ENCODE measurements around the gene TRIM37.

Gene TRIM37

DNA sequence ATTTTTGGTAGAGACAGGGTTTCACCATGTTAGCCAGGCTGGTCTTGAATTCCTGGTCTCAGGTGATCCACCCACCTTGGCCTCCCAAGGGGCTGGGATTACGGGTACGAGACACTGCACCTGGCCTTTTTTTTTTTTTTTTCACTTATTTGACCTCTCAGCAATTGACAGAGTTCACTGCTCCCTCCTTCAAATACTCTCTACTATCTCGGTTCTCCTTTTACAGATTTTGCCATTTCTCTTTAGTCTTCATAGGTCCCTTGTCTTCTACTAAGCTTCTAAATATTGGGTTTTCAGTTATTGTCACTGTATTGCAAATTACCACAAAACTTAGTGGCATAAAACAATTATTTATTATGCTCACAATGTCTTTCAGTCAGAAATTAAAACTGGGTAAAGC lies 159.3 kb downstream of the TRIM37 start:
- no peak for DNase-seq (ENCODE audit: low read depth, low spot score)

GRCh38 chr17:58944166-58944565 lies 162.5 kb downstream of the TRIM37 start:
- DNase-seq (ENCODE audit: low read depth, low spot score) = no peak

DNA sequence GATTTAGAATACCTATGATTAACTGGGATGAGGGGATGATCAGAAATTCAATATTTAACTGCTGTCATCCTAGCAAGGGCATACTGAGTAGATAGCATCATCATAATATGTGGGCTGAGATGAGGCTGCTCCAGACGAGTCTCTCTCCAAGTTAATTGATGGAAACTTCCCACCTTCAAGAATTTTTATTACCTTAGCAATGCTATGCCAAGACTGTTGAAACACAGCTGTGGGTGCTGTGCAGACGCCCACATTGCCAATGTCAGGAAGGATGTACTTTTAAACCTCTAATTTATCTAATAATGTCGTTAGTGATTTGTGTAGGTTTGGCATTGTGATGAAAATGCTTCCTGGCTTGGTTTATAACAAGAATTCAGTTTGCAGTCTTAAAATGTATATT lies 170.4 kb downstream of the TRIM37 start:
- DNase-seq (ENCODE audit: low read depth, low spot score) = no peak

DNA sequence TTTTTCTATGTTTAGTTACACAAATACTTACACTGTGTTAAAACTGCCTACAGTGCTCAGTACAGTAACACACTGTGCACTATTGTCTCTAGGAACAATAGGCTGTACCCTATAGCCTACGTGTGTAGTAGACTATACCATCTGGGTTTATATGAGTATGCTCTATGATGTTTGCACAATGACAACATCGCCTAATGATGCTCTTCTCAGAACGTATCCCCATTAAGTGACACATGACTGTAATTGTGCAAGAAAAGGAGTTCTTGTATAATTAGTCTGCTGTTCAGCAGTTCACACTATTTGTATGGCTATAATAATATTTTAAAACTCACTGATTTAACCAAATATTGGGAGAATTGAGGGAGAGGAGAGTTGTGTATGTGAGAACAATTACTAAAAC lies 173.7 kb downstream of the TRIM37 start:
- no peak for DNase-seq (ENCODE audit: low read depth, low spot score)
